Fibroblast of skin of abdomen (primary cell): ENCODE results near the gene BSND.

ENCODE experiments used
- DNase-seq: peaks from one replicate; pipeline ENCODE4 v3.0.0-alpha.2; 2013

The BSND gene

DNA sequence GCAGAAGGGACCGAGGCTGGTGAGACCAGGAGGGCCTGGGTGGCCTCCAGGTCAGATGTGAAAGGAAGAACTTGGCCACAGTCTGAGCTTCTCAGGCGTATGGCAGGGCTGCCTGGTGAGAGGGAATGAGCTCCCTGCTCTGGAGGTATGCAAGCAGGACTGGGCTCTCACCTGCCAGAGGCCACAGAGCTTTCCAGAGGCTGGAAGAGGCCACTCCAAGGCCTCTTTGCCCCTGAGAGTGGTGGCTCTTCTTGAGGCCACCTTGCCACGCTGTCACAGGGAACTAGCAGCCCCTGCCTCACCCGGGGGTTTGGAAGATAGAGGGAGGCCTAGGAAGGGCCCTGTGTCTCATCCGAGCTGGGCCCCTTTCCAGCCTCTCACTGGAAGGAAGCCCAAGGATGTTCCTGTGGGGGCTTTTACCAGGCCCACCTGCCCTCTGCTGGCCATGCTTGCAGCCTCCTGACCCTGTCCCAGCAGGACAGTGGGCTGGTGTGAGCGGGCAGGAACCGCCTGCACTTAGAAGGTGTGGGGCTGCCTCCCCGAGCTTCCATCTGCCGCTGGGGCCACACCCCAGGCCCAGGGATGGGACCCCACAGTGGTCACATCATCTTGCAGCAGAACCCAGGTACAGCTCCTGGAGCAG, 50.7 kb downstream of the BSND start:
- no peak for DNase-seq

DNA sequence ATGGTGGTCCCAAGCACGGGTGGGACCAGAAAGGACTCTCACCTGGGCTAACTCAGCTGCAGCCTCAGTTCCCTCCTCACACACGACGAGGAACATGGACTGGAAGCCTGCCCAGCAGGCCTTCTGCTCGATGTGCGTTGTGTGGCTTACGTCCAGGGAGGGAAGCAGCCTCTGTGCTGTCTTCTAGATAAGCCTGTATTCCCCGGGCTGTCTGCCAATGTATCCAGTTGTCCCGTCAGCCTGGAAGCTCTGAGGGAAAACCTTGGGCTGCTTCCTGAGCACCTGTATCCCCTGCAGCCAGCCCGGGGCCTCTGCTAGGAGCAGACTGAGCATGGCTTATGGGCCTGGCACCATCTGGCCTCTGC, 51.2 kb downstream of the BSND start:
- peak; percentile 33 for DNase-seq

DNA sequence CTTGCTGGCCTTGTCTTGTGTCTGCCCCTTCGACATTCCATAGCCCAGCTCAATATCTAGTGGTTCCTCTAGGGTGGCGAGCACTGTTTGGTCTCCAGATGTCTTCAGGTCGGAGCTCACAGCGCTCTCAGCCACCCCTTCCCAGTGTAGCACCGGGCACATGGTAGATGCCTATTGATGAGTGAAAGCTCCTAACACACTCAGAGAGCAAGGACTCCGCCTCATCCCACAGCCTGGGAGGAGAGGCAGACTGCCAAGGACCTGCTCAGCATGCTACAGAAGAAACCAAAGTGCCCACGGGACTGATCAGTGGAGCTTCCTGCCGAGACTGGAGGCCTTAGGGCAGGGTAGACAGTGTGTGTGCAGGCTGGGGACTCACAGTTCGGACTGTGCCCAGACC, 51.5 kb downstream of the BSND start:
- DNase-seq = peak; percentile 67

DNA sequence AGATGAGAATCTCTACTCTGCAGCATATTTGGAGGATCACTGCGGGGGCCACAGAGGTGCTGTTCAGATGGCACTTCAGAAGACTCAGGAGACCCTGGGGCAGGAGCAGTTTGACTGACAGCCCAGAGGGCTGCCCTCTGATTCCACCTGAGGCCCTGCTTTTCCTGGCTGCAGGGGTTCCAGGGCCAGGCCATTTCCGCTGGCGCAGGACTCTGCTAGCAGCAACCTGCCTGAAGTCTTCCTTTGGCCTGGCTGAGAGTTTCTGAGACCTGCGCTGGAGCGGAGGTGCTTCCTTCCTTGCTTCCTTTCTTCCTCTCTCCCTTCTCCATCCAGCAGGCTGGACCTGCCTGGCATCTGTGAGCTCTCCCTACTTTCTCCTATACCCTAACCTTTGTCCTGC, 52.4 kb downstream of the BSND start:
- DNase-seq = no peak

DNA sequence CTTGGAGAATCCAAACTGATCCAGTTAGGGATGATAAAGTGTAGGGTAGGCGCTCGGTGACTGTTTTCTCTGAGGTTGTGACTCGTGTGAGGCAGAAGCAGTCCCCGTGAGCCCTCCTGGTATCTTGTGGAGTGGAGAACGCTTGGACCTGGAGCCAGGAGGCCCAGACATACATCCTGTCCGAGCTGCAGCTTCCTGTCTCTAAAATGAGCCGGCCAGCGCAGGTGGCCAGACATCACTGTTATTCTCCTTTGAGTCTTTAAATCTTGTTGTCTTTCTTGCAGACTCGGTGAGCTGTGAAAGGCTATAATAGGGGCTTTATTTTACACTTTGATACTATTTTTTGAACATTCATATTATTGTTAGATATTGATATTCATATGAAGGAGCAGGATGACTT, 52.9 kb downstream of the BSND start:
- DNase-seq = no peak

DNA sequence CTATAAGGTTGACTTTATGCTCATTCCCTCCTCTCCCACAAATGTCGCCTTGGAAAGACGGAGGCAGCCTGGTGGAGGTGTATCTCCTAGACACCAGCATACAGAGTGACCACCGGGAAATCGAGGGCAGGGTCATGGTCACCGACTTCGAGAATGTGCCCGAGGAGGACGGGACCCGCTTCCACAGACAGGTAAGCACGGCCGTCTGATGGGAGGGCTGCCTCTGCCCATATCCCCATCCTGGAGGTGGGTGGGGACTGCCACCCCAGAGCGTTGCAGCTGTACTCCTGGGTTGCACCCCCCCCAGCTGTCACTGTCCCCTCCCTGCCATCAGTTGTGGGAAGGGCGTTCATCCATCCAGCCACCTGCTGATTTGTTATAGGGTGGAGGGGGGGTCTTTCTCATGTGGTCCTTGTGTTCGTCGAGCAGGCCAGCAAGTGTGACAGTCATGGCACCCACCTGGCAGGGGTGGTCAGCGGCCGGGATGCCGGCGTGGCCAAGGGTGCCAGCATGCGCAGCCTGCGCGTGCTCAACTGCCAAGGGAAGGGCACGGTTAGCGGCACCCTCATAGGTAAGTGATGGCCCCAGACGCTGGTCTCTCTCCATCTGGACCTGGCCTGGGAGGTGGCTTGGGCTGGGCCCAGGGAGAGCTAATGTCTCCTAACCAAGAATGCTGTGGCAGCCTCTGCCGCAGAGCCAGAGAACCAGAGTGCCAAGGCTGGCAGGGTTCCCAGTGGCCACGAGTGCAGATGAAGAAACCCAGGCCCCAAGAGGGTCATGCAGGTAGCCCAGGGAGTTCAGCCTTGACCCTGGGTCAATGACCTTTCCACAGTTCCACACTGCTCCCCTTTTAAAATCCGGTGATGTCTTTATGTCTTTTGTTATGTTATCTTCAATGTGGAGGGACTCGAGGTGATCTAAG, 53.7 kb downstream of the BSND start:
- no peak for DNase-seq

DNA sequence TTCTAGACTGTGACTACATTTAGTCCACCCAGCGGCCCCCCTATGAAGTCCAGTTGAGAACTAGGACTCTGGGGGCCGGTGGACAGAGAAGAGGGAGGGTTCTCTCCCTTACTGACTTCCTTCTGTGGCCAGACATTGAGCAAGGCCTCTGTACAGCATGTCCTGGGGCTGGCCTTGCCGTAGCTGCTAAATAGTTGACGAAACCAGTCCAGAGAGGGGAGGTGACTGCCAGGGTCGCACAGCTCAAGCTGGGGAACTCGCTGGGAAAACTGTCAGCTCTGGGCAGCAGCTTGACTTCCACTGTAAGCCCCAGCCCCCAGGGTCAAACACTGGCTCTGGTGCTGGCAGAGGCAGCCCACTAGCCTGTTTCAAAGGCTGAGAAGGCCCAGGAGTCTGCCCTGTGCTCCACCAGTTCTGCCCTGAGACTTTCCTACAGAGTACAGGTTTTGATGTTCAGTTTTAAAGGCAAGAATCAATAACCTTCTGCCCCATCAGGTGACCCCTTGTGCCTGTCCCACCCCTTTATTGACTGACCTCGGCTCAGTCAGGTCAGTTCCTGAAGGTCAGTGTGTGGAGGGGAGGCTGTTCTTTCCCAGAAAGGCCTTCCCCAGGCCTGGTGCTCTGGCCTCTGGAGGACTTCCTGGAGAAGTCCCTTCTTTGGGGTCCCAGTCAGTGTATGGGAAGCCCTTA, 54.7 kb downstream of the BSND start:
- DNase-seq = no peak

DNA sequence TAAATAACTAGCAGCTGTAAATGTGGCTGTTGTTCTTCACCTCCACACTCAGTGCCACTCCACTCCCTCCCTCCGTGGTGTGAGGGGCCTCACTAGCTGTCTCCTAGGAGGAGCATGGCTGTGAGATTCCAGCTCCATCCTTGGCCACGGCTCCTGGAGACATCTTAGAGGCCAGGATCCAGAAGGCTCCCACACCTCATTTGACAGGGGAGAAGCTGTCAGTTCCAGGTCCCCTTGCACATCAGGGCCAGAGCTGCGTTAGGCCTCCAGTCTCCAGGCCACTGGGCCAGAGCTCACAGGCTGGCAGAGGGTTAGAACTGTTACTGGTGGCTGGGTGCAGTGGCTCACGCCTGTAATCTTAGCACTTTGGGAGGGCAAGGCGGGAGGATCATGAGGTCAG, 55.7 kb downstream of the BSND start:
- no peak for DNase-seq

DNA sequence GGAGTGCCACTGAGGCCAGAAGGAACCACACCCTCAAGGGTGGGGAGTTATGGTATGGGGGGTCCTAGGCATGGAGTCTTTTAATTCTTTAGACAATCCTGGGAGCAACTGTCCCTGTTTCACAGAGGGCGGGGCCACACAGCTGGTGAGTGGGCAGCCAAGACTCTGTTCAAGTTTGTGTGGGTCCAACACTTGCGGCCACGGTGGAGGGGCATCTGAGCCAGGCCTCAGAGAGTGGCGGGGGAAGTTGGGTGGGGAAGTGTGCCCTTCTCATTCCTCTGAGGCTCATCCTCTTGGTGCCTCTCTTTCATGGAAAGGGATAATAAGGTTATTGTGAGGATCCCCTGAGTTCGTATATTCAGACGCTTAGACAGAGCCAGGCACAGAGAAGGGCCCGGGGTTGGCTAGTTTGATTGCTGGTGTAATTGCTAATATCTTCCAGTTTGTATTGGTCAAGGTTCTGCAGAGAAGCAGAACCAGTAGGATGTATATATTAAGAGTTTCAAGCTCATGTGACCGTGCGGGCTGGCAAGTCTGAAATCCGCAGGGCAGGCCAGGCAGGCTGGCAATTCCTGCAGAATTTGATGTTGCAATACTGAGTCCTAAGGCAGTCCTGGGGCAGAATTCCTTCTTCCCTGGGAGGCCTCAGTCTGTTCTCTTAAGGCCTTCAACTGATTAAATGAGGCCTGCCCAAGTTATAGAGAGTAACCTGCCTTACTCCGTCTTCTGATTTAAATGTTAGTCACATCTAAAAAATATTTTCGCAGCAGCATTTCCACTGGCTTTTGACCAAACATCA, 56.5 kb downstream of the BSND start:
- no peak for DNase-seq

DNA sequence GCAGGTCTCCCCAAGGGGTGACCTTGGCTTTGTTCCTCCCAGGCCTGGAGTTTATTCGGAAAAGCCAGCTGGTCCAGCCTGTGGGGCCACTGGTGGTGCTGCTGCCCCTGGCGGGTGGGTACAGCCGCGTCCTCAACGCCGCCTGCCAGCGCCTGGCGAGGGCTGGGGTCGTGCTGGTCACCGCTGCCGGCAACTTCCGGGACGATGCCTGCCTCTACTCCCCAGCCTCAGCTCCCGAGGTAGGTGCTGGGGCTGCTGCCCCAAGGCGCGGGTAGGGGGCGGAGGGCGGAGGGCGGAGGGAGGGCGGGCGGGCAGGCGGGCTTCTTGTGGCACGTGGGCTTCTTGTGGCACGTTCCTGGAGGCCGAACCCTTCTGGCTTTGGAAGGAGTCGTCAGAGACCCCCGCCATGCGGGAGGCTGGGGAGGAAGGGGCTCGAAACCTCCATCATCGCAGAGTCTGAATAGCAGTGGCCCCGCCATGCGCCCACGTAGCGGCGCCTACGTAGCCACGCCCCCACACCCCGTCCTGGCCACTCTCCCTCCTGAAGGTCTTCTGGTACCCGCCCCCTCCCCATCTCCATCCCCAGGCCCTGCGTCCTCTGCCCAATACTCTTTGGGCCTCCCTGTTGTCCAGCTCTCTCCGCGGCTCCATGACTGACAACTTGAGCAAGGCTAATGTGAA, 57.4 kb downstream of the BSND start:
- no peak for DNase-seq

DNA sequence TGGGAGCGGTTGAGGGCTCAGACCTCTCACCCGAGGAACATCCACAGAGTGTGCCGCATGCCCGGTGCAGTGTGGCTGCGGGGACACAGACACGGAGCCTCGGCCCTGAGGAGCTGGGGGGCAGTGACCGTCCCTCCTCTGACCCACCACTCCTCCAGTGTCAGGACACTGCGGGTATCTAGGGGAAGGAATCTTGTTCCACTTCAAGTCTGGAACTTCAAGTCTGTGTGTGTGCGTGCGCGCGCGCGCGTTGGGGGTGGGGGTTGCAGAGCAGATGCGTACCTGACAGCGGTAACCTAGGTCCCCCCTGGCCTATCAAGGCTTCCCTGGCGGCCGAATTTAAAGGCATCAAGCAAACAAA, 57.9 kb downstream of the BSND start:
- no peak for DNase-seq

DNA sequence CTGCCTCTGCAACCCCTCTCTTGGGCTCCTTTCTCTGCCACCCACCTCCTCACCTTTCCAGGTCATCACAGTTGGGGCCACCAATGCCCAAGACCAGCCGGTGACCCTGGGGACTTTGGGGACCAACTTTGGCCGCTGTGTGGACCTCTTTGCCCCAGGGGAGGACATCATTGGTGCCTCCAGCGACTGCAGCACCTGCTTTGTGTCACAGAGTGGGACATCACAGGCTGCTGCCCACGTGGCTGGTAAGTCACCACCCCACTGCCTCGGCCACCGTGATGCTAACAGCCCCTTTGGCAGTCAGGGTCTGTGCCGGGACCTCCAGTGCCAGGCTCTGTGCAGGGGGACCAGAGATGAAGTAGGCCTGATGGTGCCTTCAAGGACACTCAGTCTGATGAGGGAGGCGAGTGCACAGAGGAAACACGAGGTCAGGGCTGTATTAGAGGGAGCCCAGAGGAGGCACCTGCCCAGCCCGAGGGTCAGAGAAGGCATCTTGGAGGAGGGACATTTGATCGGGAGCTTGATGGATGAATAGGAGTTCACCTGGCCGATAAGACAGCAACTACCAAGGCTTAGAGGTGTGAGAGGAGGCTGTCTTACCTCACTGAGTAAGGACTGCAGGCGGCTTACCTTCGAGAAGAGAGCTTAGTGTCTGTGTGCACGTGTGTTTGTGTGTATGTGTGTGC, 58.7 kb downstream of the BSND start:
- no peak for DNase-seq

DNA sequence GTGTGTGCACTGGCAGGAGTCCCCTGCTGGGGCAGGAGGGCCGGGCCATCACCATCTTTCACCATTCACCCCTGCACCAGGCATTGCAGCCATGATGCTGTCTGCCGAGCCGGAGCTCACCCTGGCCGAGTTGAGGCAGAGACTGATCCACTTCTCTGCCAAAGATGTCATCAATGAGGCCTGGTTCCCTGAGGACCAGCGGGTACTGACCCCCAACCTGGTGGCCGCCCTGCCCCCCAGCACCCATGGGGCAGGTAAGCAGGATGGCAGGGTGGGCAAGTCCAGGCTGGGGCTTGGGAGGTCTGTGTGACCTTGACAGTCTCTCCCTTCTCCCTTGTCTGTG, 59.2 kb downstream of the BSND start:
- no peak for DNase-seq

DNA sequence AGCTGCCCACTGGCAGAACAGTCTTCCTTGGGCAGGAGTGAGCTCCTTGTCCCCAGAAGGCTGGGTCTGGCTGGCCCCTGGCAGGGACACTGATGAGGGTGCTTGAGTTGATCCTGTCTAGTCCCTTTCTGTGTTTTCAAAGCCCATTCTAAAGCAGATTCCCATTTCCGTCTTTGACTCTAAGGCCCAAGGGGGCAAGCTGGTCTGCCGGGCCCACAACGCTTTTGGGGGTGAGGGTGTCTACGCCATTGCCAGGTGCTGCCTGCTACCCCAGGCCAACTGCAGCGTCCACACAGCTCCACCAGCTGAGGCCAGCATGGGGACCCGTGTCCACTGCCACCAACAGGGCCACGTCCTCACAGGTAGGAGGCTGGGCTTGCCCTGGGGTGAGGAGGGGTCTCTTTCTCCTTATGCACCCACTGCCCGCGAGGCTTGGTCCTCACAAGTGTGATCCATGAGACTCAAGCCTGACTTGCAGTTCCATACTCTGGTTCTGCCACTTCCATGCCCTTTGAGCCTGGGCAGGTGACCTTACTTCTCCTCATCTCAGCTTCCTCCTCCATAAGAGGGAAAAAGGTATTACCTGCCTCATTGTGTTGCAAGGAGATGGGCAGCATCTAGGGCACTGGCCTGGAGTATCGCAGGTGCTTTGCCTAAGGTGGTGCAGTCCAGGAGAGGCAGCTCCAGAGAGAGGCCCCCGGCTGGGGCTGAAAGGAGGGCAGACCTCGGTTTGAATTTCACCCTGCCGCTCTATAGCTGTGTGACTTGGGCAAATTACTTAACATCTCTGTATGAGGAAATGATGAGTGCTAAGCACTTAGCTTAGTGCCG, 60.8 kb downstream of the BSND start:
- DNase-seq = no peak

DNA sequence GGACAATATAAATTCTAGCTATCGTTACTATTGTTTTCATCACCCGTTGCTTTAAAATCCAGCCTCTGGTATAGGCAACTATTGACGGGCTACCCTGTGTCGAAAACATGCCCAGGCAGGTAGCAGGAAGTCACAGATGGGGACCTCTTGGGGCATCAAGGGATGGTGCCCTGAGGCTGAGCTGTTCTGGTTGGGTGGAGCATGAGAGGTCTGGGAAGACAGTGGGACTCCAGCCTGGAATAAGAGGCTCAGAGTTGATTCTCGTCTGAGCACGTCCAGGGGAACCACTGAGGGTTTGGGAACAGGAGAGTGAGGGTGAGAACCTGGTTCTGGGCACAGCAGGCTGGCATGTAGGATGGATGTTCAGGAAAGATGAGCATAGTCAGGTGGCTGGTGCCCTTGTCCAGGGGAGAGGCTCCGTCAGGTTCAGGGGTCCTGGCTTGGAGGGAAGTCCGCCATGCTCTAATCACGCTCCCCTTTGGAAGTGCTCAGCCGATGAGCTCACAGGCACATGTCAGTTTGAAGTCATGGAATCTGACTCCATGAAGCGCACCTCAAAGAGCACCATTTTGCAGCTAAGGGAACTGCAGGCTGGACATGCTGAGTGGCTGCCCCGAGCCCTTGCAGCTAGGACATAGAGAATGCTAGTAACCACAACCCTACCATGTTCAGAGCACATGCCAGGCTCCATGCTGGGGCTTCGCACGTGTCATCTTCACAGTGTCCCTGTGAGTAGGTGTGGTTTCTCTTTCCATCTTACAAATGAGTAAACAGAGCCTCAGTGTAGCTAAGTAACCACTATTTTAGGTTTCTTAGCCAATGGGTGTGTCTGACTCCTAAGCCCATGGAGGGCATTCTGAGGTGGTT, 61.6 kb downstream of the BSND start:
- no peak for DNase-seq

DNA sequence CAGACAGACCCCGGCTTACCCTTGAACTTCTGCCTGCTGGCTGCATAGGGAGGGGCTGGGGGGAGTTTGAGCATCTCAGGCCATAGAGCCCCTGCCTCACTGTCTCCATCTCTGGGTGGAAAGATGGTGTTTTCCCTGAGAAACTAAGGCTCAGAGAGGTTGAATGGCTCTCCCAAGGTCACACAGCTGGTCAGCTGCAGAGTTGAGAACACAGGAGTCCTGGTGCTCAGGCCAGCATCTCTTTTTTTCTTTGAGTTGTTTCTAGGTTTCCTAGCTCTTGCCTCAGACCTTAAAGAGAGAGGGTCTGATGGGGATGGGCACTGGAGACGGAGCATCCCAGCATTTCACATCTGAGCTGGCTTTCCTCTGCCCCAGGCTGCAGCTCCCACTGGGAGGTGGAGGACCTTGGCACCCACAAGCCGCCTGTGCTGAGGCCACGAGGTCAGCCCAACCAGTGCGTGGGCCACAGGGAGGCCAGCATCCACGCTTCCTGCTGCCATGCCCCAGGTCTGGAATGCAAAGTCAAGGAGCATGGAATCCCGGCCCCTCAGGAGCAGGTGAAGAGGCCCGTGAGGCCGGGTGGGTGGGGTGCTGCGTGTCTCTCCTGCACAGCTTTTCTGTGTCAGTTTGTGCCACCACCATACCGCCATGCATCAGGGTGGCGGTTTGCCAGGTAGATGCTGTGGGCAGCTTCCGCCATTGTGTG, 62.4 kb downstream of the BSND start:
- DNase-seq = no peak
